Right lobe of liver (tissue), 6 donors: Measurements from ENCODE around the gene NCMAP. TPM values are rescaled to one million over a fixed set of nuclear protein-coding genes. Genes with fewer than 3 reads are reported as not detected.

Source experiments
- ATAC-seq, 4 donors: fragments of 200-7000 bp; cut with Tn5 transposase; one replicate each; pipeline ENCODE4 v1.9.1; 2020; ENCODE audit warnings: mild to moderate bottlenecking in 4 of 4, moderate library complexity in 4 of 4
- DNase-seq, 3 donors: peaks; one replicate each; pipeline ENCODE4 v3.0.0-alpha.2; 2020
- H3K27ac ChIP-seq, 3 donors: fragments of 200-600 bp; one replicate each; pipeline ENCODE4 v1.8.0; 2022
- H3K27me3 ChIP-seq, 2 donors: fragments of 200-600 bp; one replicate each; pipeline ENCODE4 v1.8.0; 2022
- H3K36me3 ChIP-seq, 4 donors: fragments of 200-600 bp; sonication (generic) in 1 of 4; one replicate each; pipeline versions ENCODE4 v1.5.1 to v1.8.0; 2017 to 2022; ENCODE audit warnings: control low read depth in 1 of 4
- H3K4me1 ChIP-seq, 4 donors: fragments of 200-600 bp; sonication (generic) in 1 of 4; one replicate each; pipeline versions ENCODE4 v1.5.1 to v1.8.0; 2017 to 2022; ENCODE audit warnings: control low read depth in 1 of 4
- H3K4me3 ChIP-seq, 3 donors: fragments of 200-600 bp; one replicate each; pipeline ENCODE4 v1.8.0; 2022
- H3K9me3 ChIP-seq, 4 donors: fragments of 200-600 bp; sonication (generic) in 1 of 4; one replicate each; pipeline versions ENCODE4 v1.5.1 to v1.8.0; 2017 to 2022; ENCODE audit warnings: control low read depth in 1 of 4
- CTCF ChIP-seq, 4 donors: fragments of 200-600 bp in 3 of 4; fragments of 450-650 bp in 1 of 4; IDR thresholded peaks; one replicate each; pipeline versions ENCODE4 v1.5.1 to v1.8.0; 2016 to 2022; ENCODE audit warnings: antibody characterized with exemption in 4 of 4, mild to moderate bottlenecking in 2 of 4
- POLR2A ChIP-seq: fragments of 450-650 bp; IDR thresholded peaks from one replicate; pipeline ENCODE4 v1.6.1; 2017; ENCODE audit warnings: antibody characterized with exemption, mild to moderate bottlenecking
- WGBS: methylation state at CpG from one replicate; pipeline ENCODE4 v1.1.6; 2018; ENCODE audit warnings: low coverage, low lambda C conversion rate; ENCODE audit not compliant: insufficient coverage; ENCODE audit errors: missing lambda C conversion rate; 5-methylcytosine and 5-hydroxymethylcytosine counted together
- intact Hi-C, 2 donors: fragments of 100-400 bp; cut with DNase I; formaldehyde crosslinking; loops; one replicate each; pipeline versions ENCODE4 v1.11.2 to v1.14.1; 2022
- total RNA-seq, 6 experiments: library from RNA; depleted of rRNA in 2 of 6; stranded (reverse); fragments of >200 nt in 2 of 6; fragmentation: NEBNext Ultra II Directional in 3 of 6; extraction: Animal tissue kit (Norgen Biotek cat#: 25700) in 3 of 6; gene quantifications; one replicate each; pipeline versions ENCODE4 v1.1.0 to v1.2.4, GENCODE V29; 2016 to 2023
- donor health status: DM: no; HTN: yes; CAD: no.
- donor health status: DM: no; HTN: no; CAD: no.
- donor health status: DM: no; HTN: no; CAD: no.
- donor health status: DM: no; HTN: yes; CAD: no.
- donor health status: DM: no; HTN: yes; CAD: no.

NCMAP gene
- total RNA-seq, 6 experiments from 2014 or later, result 0.81 to 2.6 (median 0.99) TPM

- WGBS, result 55% methylated on average over 12 of the region's 21 CpGs
- H3K4me1 ChIP-seq, result peaks cover 0 to 14% (median 2%) of the 10 kb centered on the region in 4 donors
- H3K4me3 ChIP-seq, result peak overlapping the region in 2 of 3 donors; percentile 24 to 26
- TF ChIP-seq POLR2A (no peak), CTCF (IDR thresholded peaks at IDR 0.05) (no peak)
- ATAC-seq (peak; percentile 62 to 65 (median 64)), DNase-seq (peak in 1 of 3 donors; percentile 29)
- no peaks in the 10 kb centered on the region for H3K9me3 ChIP-seq
- peak overlapping the region in 2 of 3 donors; percentile 14 to 52 for H3K27ac ChIP-seq
- H3K27me3 ChIP-seq, result no peaks in the 10 kb centered on the region
- H3K36me3 ChIP-seq, result no peaks in the 10 kb centered on the region
- intact Hi-C loops, result no loop called here
These were observed 20.9 kb upstream of the NCMAP start for GRCh38 chr1:24535021-24535424.

- intact Hi-C loops, result no loop called here
- Histone ChIP-seq H3K4me1 (peaks cover 0 to 14% (median 6%) of the 10 kb centered on the region in 4 donors), H3K27ac (peak overlapping the region in 1 of 3 donors; percentile 13), H3K4me3 (no peak overlapping the region), H3K36me3 (no peaks in the 10 kb centered on the region), H3K9me3 (no peaks in the 10 kb centered on the region), H3K27me3 (no peaks in the 10 kb centered on the region)
- DNase-seq, result no peak
- TF ChIP-seq CTCF (IDR thresholded peaks at IDR 0.05) (no peak), POLR2A (no peak)
- peak in 1 of 4 donors; percentile 11 for ATAC-seq
- 85% methylated on average over 8 of the region's 8 CpGs for WGBS
These were observed 20.1 kb upstream of the NCMAP start for GRCh38 chr1:24535778-24536177.

- no peaks in the 10 kb centered on the region for H3K9me3 ChIP-seq
- TF ChIP-seq POLR2A, result no peak
- TF ChIP-seq CTCF (IDR thresholded peaks at IDR 0.05), result no peak
- no peak overlapping the region for H3K4me3 ChIP-seq
- H3K4me1 ChIP-seq, result peaks cover 0 to 16% (median 7%) of the 10 kb centered on the region in 4 donors
- ATAC-seq (peak; percentile 9 to 16 (median 14)), DNase-seq (no peak)
- intact Hi-C loops, result no loop called here
- no peaks in the 10 kb centered on the region for H3K27me3 ChIP-seq
- peak overlapping the region in 1 of 3 donors; percentile 13 for H3K27ac ChIP-seq
- WGBS, result 34% methylated on average over 7 of the region's 7 CpGs
- no peaks in the 10 kb centered on the region for H3K36me3 ChIP-seq
These were observed 19.5 kb upstream of the NCMAP start for GRCh38 chr1:24536391-24536840.

- no peak for DNase-seq
- TF ChIP-seq CTCF (IDR thresholded peaks at IDR 0.05), result no peak
- TF ChIP-seq POLR2A, result no peak
- H3K36me3 ChIP-seq, result no peaks in the 10 kb centered on the region
- no peaks in the 10 kb centered on the region for H3K9me3 ChIP-seq
- intact Hi-C loops, result no loop called here
- peak overlapping the region; percentile 7 to 86 (median 83) for H3K27ac ChIP-seq
- peaks cover 0 to 26% (median 11%) of the 10 kb centered on the region in 4 donors for H3K4me1 ChIP-seq
- peak in 3 of 4 donors; percentile 5 to 30 (median 9) for ATAC-seq
- H3K27me3 ChIP-seq, result no peaks in the 10 kb centered on the region
- WGBS, result 34% methylated on average over 15 of the region's 15 CpGs
- peak overlapping the region in 1 of 3 donors; percentile 11 for H3K4me3 ChIP-seq
These were observed 15.6 kb upstream of the NCMAP start for GRCh38 chr1:24540051-24540905.
